Stimulated activated naive CD8-positive, alpha-beta T cell treated with anti-CD3 and anti-CD28 coated beads, Interleukin-15, amount 100 ng/mL, for 72 hours (primary cell): ENCODE results near the gene TOMT.

Source experiments
- ATAC-seq: fragments of 150-1000 bp; cut with Tn5 transposase; 2 replicates; pipeline ENCODE4 v1.10.0; 2021; ENCODE audit warnings: mild to moderate bottlenecking, moderate library complexity
- DNase-seq, 2 donors: peaks; one replicate each; pipeline ENCODE4 v3.0.0; 2021 to 2022
- H3K27ac Mint-ChIP-seq, 2 donors: one replicate each; pipeline ENCODE4 v1.8.0; 2022; ENCODE audit warnings: mild to moderate bottlenecking in 2 of 2, mixed read lengths in 2 of 2, moderate library complexity in 2 of 2
- H3K27me3 Mint-ChIP-seq: one replicate; pipeline ENCODE4 v1.8.0; 2022; ENCODE audit warnings: mixed read lengths
- H3K4me1 Mint-ChIP-seq: one replicate; pipeline ENCODE4 v1.8.0; 2022; ENCODE audit warnings: mild to moderate bottlenecking, mixed read lengths
- H3K4me3 Mint-ChIP-seq, 2 donors: one replicate each; pipeline ENCODE4 v1.8.0; 2022; ENCODE audit warnings: mild to moderate bottlenecking in 2 of 2, mixed read lengths in 2 of 2, moderate library complexity in 1 of 2
- H3K9me3 Mint-ChIP-seq, 2 donors: one replicate each; pipeline ENCODE4 v1.8.0; 2022; ENCODE audit warnings: mixed read lengths in 2 of 2

Gene TOMT

GRCh38 chr11:72157131-72157530 is 51.4 kb downstream of the TOMT start:
- no peaks in the 10 kb centered on the region for H3K4me1 Mint-ChIP-seq
- H3K4me3 Mint-ChIP-seq, result no peak overlapping the region
- H3K27ac Mint-ChIP-seq, result no peak overlapping the region
- ATAC-seq (no peak), DNase-seq (no peak)
- peaks cover 32% of the 10 kb centered on the region for H3K27me3 Mint-ChIP-seq
- no peaks in the 10 kb centered on the region for H3K9me3 Mint-ChIP-seq
